MM.1S (cell line): ENCODE data around the gene ATPAF1.

Experiments
- CTCF ChIP-seq: fragments of 300-600 bp; sonication (generic); IDR thresholded peaks from 2 replicates; pipeline ENCODE4 v1.5.1; 2016; ENCODE audit warnings: antibody characterized with exemption, low read length, mixed read lengths
- EZH2 ChIP-seq: fragments of 300-600 bp; sonication (generic); optimal IDR thresholded peaks from 2 replicates; pipeline ENCODE3; 2017; ENCODE audit warnings: low read depth, mild to moderate bottlenecking, antibody characterized with exemption, low read length, mixed read lengths
- EZH2phosphoT487 ChIP-seq: fragments of 300-600 bp; sonication (generic); IDR thresholded peaks from 2 replicates; pipeline ENCODE4 v1.6.1; 2018; ENCODE audit warnings: antibody characterized with exemption, low read length

DNA sequence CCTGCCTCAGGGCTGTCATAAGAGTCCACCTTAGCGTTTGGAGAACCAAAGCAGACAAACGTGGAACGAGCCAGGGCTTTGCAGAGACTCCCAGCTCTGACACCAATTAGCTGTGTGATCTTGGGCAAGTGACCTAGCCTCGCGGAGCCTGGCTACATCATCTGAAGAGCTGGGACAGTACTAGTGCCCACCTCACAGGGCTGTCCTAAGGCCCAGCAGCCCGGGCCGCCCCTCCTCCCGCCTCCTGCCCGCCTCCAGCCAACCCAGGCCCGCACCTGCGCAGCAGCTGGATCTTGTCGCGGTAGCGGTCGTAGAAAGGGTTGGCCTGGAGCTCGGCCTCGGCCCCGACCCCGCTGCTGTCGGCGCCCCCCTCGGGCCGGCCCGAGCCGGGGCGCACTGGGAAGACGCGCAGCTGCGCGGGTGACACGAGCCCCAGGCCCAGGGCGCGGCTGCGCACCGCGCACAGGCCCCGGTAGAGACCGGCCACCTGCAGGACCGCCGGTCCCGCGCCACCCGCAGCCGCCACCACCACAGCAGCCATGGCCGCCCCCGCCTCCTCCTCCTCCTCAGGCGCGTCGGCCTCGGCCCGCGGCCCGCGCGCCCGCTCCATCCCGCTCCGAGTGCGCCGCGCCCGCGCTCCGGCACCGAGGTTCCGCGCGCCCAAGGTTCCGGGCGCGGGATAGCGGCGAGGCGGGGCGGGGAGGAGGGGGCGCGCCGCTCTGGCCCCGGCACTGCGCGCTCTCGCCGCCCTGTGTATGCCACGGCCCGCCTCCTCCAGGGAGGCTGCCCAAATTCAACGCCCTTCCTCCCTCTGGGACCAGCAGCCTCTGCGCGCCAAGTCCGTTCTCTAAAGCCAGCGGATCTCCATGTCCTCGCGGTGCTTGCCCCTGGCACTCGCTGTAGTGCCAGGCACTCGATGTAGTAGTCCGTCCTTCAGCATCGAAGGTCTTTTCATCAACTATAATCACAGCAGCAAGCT lies at the start of gene ATPAF1:
- no peak for TF ChIP-seq EZH2
- no peak for TF ChIP-seq CTCF
- TF ChIP-seq EZH2phosphoT487 = no peak
